ENCODE data around the gene TTLL8.
"Not testable (repeated sequence)": the region's sequence is repeated elsewhere in the genome, so short reads cannot be mapped to it uniquely, and the experiment has no call there.

TTLL8 gene
- 0 to 0.48 reads per million in 2 donors for total RNA-seq

DNA sequence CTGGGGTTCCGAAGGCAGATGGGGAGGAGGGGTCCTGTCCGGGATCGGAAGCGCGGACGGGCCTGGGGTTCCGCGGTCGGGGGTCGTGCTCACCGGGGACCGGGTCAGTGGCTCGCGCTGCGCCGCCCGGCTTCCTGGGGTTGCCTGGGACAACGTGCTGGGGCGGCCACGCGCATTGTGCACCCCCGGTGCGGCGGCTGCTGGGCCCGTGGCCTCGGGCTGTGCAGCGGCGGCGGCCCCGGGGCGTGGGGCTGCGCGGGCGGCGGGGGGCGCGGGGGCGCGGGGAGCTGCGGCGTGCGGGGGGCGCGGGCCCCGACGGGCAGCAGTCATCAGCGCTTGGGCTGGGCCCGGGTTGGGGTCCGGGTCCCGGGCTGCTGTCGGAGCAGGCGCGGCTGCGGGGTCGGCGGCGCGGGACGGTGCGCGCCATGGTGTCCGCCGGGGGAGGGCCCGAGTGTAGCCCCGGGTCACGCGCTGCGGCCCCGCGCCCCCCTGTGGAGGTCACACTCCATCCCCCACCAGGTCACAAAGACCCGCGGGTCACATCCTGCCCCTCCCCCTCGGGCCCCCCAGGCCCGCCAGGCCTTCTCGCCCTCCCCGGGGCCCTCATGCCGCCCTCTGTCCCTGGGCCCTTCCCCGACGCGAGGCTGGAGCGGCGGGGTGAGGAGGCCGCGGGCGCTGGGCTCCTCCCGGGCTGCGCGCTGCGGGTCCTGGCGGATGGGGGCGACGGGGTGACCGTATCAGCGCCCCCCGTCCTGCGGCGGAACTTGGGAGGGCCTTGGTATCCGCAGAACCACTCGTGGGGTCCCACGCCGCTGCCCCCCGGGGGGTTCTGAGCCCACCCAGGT lies at the start of gene TTLL8:
Gene TTLL8, minus strand, starts transcription at position 238 of the 845 bp plus-strand sequence.
- DNase-seq = no peak

DNA sequence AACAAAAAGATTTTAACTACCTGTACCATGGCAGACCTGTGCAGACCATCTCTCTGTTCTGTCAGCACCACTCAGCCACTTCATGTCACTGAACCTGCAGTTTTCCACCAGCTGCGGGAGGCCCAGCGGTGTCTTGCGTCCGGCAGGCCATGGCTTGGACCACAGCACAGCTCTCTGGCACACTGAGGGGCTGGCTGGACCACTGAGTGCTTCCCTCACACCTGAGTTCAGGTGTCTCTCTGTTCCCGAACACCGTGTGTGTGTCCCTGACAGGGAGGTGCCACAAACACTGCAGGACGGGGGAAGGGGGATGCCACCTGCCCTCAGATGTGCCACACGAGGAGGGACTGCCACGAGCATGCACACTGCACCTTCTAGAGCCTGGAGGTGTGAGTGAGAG lies 49.4 kb upstream of the TTLL8 start:
- DNase-seq = no peak

DNA sequence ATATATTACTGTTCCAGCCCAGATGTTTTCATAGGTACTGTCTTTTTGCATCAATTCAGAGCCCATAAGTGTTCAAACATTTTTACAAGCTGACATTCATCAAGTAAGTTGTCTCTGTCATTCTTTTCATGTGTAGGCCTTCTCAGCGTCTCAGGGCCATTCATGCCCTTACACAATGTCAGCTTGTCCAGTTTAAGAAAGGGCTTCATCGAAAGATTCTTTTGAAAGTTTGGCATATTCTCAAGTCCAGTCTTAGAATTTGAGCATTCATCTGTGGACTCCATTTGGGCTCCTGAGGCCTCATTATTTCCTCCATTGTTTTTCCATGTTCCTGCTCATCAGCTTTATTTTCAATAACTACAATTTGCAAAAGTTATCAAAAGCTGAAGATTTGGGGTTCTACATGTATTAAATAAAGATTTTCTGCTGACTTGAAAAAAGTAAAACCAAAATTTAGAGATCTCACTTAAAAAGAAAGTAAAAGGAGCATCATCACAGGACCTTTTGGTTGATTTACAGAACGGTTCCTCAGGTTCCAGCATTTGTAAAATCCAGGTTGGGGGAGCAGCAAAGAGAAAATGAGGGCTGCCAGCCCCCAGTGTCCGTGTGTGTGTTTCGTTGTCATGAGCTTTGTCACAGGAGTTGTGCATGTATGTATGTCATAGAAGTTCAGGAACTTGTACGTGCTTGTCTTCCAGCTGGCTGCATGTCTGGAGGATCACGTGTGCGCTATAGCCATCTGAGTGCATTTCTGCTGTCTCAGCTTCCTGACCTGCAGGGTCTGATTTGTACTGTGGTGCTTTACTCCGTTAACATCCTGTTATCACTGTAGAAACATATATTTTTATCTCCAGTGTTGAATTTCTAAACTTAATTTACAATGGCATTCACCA lies 47.4 kb upstream of the TTLL8 start:
- no peak for DNase-seq

DNA sequence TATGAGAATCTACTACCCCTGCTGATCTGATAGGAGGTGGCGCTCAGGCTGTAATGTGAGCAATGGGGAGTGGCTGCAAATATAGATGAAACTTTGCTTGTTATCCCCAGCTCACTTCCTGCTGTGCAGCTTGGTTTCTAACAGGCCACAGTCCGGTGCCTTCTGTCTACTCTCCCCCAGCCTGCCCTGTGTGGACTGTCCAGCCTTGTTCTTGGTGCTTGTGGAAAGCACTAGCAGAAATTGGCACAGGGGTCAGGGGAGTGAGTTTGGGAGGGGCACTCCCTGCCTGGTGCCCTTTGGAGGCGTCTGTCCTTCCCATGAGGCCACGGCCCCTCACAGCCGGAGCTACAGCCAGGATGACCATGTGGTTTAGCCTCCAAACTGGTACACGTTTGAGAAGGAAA lies 46.0 kb upstream of the TTLL8 start:
- no peak for DNase-seq

DNA sequence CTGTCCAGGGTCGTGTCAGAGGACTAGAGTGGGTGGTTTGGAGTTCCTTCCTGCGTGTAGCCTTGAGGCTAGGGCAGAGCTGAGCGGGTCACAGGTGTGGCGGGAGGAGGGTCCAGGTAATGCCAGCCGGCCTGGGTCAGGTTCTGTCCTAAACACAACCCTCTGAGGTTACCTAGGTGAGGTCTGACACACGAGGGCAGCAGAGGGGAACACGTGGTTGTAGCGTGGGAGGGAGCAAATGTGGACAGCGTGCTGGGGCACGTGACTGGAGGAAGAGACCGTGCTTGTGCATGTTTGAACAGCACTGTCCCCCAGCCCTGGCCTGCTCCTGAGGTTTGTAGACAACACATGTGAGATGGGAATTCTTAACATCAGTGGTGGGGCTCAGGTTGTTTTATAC lies 44.8 kb upstream of the TTLL8 start:
- DNase-seq = no peak

DNA sequence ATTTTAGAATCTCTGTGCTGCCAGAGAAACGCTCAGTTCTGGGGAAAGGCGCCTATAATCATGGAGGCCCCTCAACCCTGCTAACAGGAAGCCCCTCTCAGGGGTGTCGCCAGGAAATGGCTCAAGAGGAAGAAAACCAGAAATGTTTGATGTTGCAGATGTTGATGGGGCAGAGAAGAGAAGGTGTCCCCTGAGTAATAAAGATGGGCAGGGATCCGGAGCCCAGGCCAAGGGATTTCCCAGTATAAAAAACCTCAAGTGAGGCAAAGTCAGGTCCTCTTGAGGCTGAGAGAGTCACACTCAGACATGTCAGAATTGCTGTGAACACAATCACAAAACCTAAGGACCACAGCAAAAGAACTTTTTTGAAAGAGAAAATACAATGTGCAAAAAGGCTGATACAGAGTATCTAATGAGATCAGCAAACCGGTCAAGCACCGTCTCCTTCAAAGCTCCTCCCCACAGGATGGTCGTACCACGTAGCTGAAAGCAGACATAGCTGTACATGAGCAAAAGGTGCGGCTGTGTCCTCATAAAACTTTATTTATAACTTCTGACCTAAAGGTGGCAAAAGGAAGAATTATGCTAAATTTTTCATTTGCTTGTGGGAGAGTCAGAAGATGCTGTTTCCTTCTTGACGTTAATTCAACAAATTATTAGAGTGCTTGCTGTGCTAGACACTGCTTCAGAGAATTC lies 43.9 kb upstream of the TTLL8 start:
- DNase-seq = no peak

DNA sequence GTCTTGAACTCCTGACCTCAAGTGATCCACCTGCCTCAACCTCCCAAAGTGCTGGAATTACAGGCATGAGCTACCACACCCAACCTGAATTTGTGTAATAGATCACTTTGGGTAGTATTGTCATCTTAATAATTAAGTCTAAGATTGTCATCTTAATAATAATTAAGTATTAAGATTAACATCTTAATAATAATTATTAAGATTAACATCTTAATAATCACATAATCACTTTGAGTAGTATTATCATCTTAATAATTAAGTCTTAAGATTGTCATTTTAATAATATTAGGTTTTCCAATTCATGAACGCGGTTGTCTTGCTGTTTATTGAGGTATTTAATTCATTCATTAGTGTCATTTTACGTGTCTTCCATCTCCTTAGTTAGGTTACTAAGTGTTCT lies 40.0 kb upstream of the TTLL8 start:
- DNase-seq = no peak

DNA sequence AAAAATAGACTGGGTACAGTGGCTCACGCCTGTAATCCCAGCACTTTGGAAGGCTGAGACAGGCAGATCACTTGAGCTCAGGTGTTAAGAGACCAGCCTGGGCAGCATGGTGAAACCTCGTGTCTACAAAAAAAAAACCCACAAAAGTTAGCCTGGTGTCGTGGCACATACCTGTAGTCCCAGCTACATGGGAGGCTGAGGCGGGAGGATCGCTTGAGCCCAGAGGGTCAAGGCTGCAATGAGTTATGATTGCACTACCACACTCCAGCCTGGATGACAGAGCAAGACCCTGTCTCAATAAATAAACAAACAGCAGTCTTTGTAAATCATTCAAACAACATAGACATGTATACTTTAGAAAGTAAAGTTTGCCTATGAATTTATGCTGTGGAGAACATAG lies 34.2 kb upstream of the TTLL8 start:
- no peak for DNase-seq

DNA sequence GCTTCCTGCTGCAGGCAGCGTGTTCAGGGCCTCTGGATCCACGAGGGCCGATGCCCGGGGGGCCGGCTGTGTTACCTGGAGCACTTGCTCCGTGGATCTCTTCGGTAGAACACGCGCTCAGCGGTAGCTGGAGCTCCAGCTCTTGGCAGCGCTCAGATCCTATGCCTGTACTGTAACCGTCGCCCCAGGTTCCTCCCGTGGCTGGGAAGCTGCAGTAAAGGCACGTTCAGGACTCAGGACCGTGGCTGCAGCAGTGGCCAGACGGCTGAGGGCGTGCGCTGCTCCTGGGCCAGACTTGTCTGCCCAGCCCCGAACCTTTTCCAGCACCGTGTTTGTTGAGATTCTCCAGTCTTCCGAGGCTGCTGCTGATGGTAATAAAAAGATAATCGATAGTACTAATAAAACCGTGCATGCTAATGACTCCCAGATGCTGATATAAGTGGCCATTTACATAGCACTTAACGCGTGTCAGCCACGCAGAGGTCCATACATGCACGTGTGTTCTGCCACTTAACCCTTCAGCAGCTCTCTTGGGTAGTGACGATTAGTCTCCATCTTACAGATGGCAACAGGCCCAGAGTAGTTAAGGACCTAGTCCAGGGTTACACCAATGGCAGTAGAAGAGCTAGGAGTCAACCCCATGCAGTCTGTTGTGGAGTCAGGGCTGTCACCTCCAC lies 33.1 kb upstream of the TTLL8 start:
- no peak for DNase-seq

DNA sequence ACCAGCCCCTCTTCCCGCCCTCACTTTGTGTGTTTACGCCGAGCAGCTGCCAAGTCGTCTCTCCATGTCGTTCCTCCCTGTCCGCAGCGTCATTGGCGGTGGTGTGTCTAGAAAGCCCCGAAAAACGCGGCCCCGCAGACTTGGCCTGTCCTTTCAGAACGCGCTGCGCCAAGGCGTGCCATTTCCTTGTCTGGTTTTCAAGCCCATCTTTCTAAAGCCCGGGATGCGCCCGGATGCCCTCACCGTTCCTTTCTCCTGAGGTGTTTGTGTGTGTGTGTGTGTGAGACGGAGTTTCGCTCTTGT lies 32.3 kb upstream of the TTLL8 start:
- no peak for DNase-seq

DNA sequence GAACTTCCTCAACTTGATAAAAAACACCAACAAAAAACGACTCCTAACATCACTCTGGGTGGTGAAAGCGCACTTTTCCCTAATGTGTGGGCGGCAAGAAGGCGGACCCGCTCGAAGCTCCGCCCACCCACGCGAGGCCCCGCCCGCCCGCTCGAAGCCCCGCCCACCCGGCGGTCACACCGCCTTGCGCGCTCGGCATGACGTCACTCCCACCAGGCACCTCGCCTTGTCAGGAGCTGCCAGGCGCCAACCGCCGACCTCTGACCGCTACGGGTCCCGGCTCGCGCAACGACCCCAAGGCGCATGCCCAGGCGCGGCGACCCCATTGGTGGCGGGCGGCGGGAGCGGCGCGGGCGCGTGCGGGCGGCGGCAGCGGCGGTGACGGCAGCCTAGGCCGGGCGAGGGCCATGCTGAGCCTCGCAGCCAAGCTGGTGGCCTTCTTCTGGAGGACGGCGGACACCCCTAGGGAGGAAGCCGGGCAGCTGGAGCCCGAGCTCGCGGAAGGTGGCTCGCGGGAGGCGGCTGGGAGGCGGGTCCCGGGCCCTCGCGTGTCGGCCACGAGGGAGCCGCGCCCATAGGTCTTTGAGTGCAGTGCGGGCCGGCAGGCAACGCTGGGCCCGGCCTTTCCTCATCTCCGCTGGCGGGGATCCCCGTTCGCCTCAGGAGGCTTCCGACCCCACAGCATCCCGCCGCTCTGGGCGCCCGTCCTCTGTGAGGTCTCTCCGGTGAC lies 31.7 kb upstream of the TTLL8 start, which contains the start of gene MOV10L1:
Gene MOV10L1, plus strand, starts transcription at position 325 of the 730 bp plus-strand sequence. Its CDS starts 83 bp downstream, at position 408.
- DNase-seq = no peak

DNA sequence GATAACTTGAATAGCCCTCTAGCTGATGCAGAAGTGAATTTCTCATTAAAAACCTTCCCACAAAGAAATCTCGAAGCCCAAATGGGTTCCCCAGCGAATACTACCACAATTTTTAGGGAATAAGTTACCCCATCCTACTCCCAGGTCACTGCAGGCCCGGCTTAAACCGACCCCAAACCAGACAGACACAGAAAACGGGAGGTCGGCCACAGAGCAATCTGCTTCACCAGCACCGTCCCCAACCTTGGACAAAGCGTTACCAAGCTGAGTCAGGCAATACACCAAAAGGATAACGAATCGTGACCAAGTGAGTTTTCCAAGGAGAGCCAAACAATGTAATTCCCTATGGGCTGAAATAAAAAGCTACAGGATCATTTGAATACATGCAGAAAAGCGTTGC lies 31.1 kb upstream of the TTLL8 start:
- no peak for DNase-seq

DNA sequence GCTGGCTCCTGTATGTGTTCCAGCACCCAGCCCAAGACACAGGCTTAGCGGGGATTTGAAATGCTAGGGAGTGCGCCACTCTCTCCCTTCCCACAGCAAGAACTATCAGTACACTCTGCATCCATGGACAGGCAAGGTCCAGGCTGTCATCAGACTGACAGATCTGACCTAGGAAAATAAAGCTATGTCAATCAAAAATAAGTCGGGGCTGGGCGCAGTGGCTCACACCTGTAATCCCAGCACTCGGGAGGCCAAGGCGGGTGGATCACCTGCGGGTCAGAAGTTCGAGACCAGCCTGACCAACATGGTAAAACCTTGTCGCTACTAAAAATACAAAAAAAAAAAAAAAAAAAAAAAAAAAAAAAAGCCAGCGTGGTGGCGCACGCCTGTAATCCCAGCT lies 30.0 kb upstream of the TTLL8 start:
- no peak for DNase-seq

DNA sequence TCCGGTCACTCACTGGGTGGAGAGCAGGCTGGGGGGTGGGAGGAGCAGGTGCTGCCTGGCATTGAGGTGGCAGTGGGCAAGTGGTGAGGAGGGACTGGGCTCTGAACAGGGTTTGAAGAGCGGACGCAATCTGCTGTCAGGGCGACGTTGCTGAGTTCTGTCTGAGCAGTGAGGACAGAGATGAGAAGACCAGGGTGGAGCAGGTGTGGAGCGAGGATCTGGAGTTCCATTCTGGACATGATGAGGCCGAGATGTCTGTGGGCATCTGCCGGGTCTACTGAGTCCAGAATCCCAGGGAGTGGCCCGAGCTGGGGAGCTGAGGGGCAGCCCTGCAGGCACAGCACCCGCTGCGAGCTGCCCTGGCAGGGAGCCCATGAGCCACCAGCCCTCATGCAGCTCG lies 29.5 kb upstream of the TTLL8 start:
- DNase-seq = no peak

DNA sequence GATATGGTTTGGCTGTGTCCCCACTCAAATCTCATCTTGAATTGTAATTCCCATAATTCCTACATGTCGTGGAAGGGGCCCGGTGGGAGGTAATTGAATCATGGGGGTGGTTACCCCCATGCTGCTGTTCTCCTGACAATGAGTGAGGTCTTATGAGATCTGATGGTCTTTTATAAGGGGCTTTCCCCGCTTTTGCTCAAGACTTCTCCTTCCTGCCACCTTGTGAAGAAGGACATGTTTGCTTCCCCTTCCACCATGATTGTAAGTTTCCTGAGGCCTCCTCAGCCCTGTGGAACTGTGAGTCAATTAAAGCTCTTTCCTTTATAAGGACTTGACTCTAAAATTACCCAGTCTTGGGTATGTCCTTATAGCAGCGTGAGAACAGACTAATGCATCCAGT lies 28.9 kb upstream of the TTLL8 start:
- DNase-seq = not testable (repeated sequence)

DNA sequence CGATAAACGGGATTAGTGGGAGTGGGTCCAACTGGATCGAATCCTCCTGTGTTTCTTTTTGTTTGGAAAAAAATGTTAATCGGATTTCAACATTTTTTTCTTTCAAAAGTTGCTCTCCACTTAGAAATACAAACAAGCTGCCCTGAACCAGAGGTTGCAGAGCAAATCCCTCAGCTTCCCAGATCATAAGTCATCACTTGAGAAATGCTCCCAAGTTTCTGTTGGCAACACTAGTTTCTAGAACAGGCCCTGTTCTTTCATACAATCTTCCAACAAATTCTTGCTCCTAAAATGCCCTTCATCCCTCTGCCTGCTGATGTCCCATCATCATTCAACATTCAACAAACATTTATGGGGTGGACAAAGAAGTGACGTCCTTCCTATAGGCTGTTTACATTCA lies 28.4 kb upstream of the TTLL8 start:
- no peak for DNase-seq

DNA sequence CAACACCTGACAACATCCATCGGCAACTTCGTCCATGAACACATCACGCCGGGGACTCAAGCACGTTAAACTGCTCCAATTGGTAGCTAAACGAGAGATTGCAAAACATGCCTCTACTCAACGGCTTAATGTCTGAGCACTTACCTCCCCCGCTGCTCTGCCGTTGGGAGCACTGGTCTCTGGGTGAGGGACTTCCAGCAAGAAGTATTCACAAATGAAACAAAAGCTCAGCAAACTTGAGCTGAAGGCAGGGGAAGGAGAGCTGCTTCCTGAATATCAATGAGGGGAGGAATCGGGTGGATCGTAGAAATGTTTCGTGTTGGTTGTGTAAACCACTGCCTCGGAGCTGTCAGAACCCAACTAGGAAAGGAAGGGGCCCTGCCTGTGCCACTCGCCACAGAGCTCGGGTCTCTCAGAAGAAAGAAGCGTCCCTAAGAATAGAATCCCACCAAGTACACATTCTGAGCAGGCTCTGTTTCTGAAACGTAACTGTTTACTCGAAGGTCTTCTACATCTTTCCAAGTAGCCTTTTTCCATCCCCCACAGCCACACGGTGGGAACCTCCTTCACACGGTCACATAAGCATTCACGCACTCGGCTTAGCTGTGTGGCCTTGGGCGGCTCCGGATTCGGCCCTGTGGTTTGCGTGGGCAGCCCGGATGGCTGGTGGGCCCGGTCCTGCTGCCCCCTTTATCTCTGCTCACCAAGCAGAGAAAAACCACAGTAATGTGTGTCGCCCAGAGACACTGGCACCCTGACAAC lies 27.3 kb upstream of the TTLL8 start, which contains the start of gene MLC1:
Gene MLC1, minus strand, starts transcription at position 216 of the 762 bp plus-strand sequence. CDS start 524 bp downstream, outside the sequence.
- DNase-seq = no peak

DNA sequence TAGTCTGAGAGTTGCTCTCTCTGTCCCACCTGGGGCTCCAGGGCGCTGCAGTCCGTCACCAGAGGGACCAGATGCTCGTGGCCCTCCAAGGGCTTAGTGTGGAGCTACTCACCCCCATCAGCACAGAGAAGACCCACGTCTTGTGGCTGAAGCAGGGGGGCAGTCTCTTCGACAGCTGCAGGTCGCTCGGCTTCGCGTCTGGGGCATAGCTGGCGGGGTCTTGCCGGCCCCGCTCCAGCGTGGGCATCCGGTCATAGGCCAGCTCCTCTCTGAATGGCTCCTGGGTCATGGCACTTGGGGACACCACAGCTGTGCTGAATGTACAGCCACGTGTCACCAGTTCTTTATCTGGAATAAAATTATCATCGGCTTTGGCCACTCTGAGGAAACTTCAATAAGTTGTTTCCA lies 26.5 kb upstream of the TTLL8 start:
- DNase-seq = no peak

DNA sequence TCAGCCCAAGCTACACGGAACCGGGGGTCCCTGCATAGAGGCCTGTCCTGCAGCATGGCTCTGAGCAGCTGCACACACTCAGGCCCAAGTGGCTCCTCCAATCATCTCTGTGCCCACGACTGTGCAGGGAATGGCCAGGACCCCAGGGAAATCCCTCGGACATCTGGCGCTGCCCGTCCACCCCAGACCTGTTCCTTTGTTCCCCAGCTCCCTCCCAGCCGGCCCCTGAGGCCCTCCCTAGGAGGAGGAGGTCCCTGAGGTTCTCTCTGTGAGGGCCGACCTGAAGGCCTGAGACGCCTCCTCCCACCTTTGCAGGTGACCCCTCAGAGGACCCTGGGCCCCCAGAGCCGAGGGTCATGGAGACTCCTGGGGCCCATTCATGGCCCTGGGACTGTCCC lies 26.0 kb upstream of the TTLL8 start:
- no peak for DNase-seq

DNA sequence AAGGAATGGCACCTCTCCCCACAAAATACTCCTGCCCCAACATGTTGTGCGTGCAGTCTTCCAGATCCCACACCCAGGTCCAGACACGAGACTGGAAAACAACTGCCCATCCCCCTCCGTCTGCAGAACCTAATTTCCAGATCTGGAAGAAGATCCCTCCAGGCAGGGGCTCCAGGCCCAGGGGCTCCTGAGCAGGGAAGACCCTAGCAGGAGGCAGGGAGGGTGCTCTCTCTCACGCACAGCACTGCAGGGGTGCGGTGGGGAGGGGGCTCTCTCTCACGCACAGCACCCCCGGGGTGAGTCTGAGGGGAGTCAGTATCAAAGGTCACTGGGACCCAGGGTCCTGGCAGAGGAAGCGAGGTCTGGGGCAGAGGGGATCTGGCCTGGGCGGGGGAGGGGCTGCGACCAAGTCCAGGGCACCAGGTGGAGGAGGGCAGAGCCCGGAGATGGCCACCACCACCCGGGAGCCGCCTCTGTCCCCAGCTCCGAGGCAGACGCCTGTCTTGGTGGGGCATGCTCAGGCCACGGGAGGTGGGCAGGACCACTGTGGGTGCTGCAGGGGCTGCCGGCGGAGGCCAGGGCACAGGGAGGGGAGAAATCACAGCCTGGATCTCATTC lies 25.5 kb upstream of the TTLL8 start:
- DNase-seq = no peak
